ENCODE measurements around the gene CDK5R1. TPM values are rescaled to one million over a fixed set of nuclear protein-coding genes. Genes with fewer than 3 reads are reported as not detected.

CDK5R1 gene
- total RNA-seq, 1 donor = 1.4 TPM

DNA sequence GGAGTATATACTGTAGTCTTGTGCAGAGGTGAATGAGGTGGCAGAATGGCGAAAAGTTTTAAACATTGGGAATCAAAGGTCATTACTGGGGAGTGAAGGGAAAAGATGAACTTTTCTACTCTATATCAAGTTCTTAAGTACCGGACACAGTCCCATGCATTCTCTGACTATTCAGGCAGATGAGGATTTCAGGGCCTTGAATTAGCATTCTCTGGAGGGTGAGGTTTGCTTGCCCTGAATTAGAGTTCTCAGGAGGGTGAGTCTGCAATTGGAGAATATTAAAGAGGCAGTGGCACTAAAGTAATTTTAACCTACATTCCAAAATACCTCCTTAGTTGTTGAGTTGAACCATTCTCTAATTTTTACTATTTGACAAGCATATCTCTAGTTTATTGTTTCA, 33.4 kb upstream of the CDK5R1 start:
- TF ChIP-seq, protein P1, sequence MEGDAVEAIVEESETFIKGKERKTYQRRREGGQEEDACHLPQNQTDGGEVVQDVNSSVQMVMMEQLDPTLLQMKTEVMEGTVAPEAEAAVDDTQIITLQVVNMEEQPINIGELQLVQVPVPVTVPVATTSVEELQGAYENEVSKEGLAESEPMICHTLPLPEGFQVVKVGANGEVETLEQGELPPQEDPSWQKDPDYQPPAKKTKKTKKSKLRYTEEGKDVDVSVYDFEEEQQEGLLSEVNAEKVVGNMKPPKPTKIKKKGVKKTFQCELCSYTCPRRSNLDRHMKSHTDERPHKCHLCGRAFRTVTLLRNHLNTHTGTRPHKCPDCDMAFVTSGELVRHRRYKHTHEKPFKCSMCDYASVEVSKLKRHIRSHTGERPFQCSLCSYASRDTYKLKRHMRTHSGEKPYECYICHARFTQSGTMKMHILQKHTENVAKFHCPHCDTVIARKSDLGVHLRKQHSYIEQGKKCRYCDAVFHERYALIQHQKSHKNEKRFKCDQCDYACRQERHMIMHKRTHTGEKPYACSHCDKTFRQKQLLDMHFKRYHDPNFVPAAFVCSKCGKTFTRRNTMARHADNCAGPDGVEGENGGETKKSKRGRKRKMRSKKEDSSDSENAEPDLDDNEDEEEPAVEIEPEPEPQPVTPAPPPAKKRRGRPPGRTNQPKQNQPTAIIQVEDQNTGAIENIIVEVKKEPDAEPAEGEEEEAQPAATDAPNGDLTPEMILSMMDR (IDR thresholded peaks at IDR 0.05; ENCODE audit: insufficient read depth, low read length) = no peak
- no peak for DNase-seq (ENCODE audit: low read depth)
- H3K4me3 ChIP-seq (ENCODE audit: low read depth, low read length) = no peak overlapping the region

DNA sequence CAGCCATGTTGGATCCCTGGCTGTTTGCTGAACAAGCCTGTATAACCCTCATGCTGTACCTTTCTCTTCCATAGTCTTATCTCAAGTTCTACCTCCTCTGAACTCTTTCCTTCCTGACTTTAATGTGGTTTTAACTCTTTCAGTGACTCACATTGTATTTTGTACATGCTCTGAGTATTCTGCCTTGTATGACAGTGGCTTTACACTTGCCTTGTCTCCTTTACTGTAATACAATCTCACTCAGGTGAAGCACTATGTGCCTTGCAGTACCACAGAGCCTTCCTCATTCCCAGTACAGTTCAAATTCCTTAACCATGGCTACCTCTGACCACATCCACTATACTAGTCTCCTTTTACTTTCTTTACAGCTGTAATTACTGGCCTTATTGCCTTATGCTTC, 28.4 kb upstream of the CDK5R1 start:
- no peak overlapping the region for H3K4me3 ChIP-seq (ENCODE audit: low read depth, low read length)
- TF ChIP-seq, protein P1 (IDR thresholded peaks at IDR 0.05; ENCODE audit: insufficient read depth, low read length) = no peak
- DNase-seq (ENCODE audit: low read depth) = no peak

DNA sequence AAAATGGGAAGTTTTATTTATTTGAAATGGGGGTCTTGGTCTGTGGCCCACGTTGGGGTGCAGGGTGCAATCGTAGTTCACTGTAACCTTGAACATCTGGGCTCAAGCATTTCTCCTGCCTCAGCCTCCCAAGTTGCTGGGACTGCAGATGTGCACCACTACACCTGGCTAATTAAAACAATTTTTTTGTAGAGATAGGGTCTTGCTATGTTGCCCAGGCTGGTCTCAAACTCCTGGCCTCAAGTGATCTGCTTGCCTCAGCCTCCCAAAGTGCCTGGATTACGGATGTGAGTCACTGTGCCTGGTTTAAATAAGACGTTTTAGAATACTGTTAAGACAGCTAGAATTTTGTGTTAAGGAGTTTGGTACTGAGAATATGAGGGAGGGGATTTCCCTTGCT, 26.7 kb upstream of the CDK5R1 start:
- TF ChIP-seq, protein P1 (IDR thresholded peaks at IDR 0.05; ENCODE audit: insufficient read depth, low read length) = no peak
- no peak for DNase-seq (ENCODE audit: low read depth)
- no peak overlapping the region for H3K4me3 ChIP-seq (ENCODE audit: low read depth, low read length)

DNA sequence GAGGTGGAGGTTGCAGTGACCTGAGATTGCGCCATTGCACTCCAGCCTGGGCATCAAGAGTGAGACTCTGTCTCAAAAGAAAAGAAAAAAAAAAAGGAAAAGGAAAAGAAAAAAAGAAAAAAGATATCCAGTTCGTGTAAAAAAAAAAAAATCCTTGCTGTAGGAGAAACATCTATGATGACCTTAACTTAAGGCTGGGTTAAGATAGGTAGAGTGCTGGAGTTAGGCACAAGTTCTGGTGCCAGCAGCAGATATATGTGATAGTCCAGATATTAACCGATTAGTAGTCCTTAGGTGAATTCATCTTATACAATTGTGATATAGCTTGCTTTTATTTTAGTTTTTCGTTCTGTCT, 25.3 kb upstream of the CDK5R1 start:
- no peak for DNase-seq (ENCODE audit: low read depth)
- TF ChIP-seq, protein P1 (IDR thresholded peaks at IDR 0.05; ENCODE audit: insufficient read depth, low read length) = no peak

DNA sequence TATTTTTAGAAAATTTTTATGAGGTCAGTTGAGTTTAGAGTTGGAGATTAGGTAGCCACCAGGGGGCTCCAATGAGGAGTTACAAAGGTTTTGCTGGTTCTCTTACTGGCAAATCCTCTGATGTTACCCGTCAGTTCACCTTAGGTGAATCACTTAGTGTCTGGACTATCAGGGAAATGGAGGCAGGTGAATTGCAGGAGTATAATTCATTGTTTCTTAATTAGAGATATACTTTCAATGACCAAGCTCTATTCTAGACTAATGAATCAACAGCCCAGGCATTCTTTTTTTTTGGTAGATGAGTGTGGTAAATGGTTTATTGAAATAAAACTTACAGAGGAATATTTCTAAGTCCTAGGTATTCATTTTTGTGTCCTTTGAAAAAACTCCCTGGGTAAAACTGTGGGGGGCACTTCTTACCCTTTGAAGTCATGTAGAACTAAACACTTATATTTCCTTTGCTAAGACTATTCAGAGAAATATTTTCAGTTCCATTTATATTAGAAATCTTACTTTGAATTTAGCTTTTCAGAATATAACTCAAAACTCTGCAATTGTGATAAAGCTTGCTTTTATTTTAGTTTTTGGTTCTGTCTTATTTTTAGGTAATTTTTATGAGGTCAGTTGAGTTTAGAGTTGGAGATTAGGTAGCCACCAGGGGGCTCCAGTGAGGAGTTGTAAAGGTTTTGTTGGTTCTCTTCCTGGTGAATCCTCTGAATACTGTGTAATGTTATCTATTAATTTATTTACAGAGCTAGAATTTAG, 24.8 kb upstream of the CDK5R1 start:
- TF ChIP-seq, protein P1 (IDR thresholded peaks at IDR 0.05; ENCODE audit: insufficient read depth, low read length) = peak; percentile 64
- H3K4me3 ChIP-seq (ENCODE audit: low read depth, low read length) = no peak overlapping the region
- peak; percentile 63 for DNase-seq (ENCODE audit: low read depth)

More for the DNA sequence above, 25.3 kb upstream of the CDK5R1 start:
- no peak overlapping the region for H3K4me3 ChIP-seq (ENCODE audit: low read depth, low read length)

DNA sequence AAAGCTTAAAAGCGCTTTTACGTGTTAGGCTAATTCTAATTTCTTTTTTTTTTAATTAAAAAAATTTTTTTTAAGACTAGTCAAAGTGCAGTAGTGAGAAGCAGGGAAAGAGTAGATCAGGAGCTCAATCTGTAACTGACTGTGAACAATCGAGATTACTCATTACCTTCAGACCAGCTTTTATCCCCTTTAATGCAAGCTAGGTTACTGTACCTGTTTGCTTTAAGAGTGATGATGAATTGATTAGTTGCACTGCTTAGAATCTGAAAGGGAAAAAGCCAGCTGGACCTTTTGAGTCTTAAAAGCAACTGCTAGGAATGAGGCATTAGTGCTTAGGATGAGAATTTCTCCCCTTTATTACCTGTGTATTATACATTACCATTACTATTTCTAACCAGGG, 23.5 kb upstream of the CDK5R1 start:
- TF ChIP-seq, protein P1 (IDR thresholded peaks at IDR 0.05; ENCODE audit: insufficient read depth, low read length) = no peak
- no peak overlapping the region for H3K4me3 ChIP-seq (ENCODE audit: low read depth, low read length)
- DNase-seq (ENCODE audit: low read depth) = no peak

DNA sequence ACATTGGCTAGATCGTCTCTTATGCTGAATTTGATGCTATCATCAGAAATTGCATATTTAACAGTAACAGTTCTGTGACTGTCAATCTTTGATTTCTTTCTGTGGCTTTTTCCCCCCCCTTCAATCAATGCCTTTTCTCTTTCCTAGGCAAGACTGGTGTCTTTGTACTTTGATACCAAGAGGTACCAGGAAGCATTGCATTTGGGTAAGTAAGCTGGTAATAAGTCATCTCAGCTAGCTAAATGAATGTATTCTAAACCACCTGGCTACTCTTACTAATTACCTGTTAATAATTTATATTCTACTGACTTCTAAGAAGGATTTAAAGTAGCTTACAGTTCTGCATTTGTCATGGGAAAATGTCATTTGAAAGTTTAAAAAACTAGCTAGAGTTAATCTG, 22.4 kb upstream of the CDK5R1 start:
- TF ChIP-seq, protein P1 (IDR thresholded peaks at IDR 0.05; ENCODE audit: insufficient read depth, low read length) = no peak
- no peak for DNase-seq (ENCODE audit: low read depth)
- H3K4me3 ChIP-seq (ENCODE audit: low read depth, low read length) = no peak overlapping the region

Measured in fibroblast of the aortic adventitia (primary cell).